IPS DF 6.9 (cell line): ENCODE measurements around the gene GTF2F2.

Experiments
- DNase-seq: peaks from one replicate; pipeline ENCODE4 v3.0.0-alpha.2; 2013; ENCODE audit warnings: low read depth, low spot score
- H3K27ac ChIP-seq: one replicate; pipeline ENCODE4 v1.5.1; 2013; ENCODE audit warnings: low read length, control low read depth
- H3K27me3 ChIP-seq: 2 replicates; pipeline ENCODE4 v1.6.1; 2013; ENCODE audit warnings: mild to moderate bottlenecking, low read length; ENCODE audit not compliant: control insufficient read depth, insufficient read depth
- H3K36me3 ChIP-seq: 2 replicates; pipeline ENCODE4 v1.6.1; 2013; ENCODE audit warnings: low read length; ENCODE audit not compliant: control insufficient read depth, insufficient read depth
- H3K4me1 ChIP-seq: 2 replicates; pipeline ENCODE4 v1.6.1; 2013; ENCODE audit warnings: low read length; ENCODE audit not compliant: control insufficient read depth, insufficient read depth
- H3K4me3 ChIP-seq: 2 replicates; pipeline ENCODE4 v1.5.1; 2013; ENCODE audit warnings: mild to moderate bottlenecking, low read length
- H3K9me3 ChIP-seq: 2 replicates; pipeline ENCODE4 v1.6.1; 2013; ENCODE audit warnings: low read length, inconsistent platforms; ENCODE audit not compliant: control insufficient read depth, insufficient read depth
- WGBS: extraction: QIAGEN DNeasy Blood & Tissue Kit; methylation state at CpG from one replicate; pipeline ENCODE4 v1.1.7; 2013; ENCODE audit warnings: mixed read lengths, missing lambda C conversion rate; ENCODE audit not compliant: insufficient read length, insufficient coverage; 5-methylcytosine and 5-hydroxymethylcytosine counted together

Gene GTF2F2

GRCh38 chr13:45122941-45123340 lies 2.6 kb downstream of the GTF2F2 start:
- Histone ChIP-seq H3K36me3 (no peaks in the 10 kb centered on the region), H3K4me3 (no peak overlapping the region), H3K27me3 (no peaks in the 10 kb centered on the region), H3K4me1 (peaks cover 2% of the 10 kb centered on the region; the same call in 1 of the 2 replicates), H3K27ac (no peak overlapping the region), H3K9me3 (no peaks in the 10 kb centered on the region)
- no CpG with 5 or more reads among the region's 6 CpGs for WGBS
- no peak for DNase-seq

GRCh38 chr13:45132369-45133064 lies 12.2 kb downstream of the GTF2F2 start:
- no peak overlapping the region for H3K27ac ChIP-seq
- WGBS, result 100% methylated on average over 1 of the region's 6 CpGs
- no peaks in the 10 kb centered on the region for H3K36me3 ChIP-seq
- H3K4me1 ChIP-seq, result no peaks in the 10 kb centered on the region
- no peak for DNase-seq
- no peaks in the 10 kb centered on the region for H3K9me3 ChIP-seq
- no peak overlapping the region for H3K4me3 ChIP-seq
- no peaks in the 10 kb centered on the region for H3K27me3 ChIP-seq

GRCh38 chr13:45133396-45134118 lies 13.2 kb downstream of the GTF2F2 start:
- no peak for DNase-seq
- no peaks in the 10 kb centered on the region for H3K4me1 ChIP-seq
- no peak overlapping the region for H3K27ac ChIP-seq
- H3K4me3 ChIP-seq, result no peak overlapping the region
- H3K9me3 ChIP-seq, result no peaks in the 10 kb centered on the region
- no peaks in the 10 kb centered on the region for H3K27me3 ChIP-seq
- H3K36me3 ChIP-seq, result no peaks in the 10 kb centered on the region
- no CpG with 5 or more reads among the region's 6 CpGs for WGBS

DNA sequence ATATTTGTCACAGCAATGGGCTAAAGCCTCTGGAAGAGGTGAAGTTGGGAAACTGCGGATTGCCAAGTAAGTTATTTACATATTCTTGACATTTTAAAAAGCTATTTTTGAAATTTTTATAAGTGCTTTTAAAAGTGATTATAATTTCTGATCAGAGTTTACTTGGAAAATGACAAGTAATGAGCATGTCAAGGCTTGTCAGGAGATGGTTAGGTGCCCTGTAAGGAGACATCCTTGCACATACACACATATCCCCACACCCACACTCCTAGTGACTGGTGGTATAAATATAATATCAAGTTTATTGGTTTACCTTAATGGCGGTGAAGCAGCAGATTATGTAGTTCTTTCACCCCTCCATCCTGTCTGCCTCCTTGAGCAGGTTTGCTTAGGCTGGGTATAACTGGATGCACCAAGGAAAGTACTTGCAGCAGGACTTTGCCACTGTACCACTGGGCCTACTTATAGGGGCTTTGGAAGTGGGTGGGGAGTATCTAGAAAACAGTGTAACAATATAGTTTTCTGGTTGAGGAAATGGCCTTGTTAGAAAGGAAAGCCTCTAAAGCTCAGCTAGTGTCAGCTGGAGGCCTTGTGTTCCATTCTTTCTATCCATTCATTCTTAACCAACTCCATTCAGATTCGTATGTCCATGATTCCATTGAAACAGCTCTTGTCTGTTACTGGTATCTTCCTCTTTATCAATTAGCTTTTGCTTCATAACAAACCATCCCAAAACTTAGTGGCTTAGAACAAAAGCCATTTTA lies 16.6 kb downstream of the GTF2F2 start:
- H3K4me1 ChIP-seq, result no peaks in the 10 kb centered on the region
- H3K9me3 ChIP-seq, result no peaks in the 10 kb centered on the region
- no peak overlapping the region for H3K27ac ChIP-seq
- H3K27me3 ChIP-seq, result no peaks in the 10 kb centered on the region
- no peaks in the 10 kb centered on the region for H3K36me3 ChIP-seq
- no peak for DNase-seq
- H3K4me3 ChIP-seq, result no peak overlapping the region
- WGBS, result no CpG with 5 or more reads among the region's 3 CpGs

GRCh38 chr13:45137526-45137925 lies 17.2 kb downstream of the GTF2F2 start:
- no peak for DNase-seq
- H3K27ac ChIP-seq, result no peak overlapping the region
- WGBS, result no CpG with 5 or more reads among the region's 2 CpGs

GRCh38 chr13:45138282-45138681 lies 18.0 kb downstream of the GTF2F2 start:
- Histone ChIP-seq H3K4me3 (no peak overlapping the region), H3K9me3 (no peaks in the 10 kb centered on the region), H3K27me3 (no peaks in the 10 kb centered on the region), H3K27ac (no peak overlapping the region), H3K36me3 (no peaks in the 10 kb centered on the region), H3K4me1 (no peaks in the 10 kb centered on the region)
- WGBS, result no CpG with 5 or more reads among the region's 7 CpGs
- no peak for DNase-seq

More at GRCh38 chr13:45137526-45137925, 17.2 kb downstream of the GTF2F2 start:
- Histone ChIP-seq H3K4me3 (no peak overlapping the region), H3K36me3 (no peaks in the 10 kb centered on the region), H3K9me3 (no peaks in the 10 kb centered on the region), H3K27me3 (no peaks in the 10 kb centered on the region), H3K4me1 (no peaks in the 10 kb centered on the region)

GRCh38 chr13:45141369-45141768 lies 21.1 kb downstream of the GTF2F2 start:
- Histone ChIP-seq H3K27me3 (no peaks in the 10 kb centered on the region), H3K36me3 (no peaks in the 10 kb centered on the region), H3K9me3 (no peaks in the 10 kb centered on the region), H3K4me1 (no peaks in the 10 kb centered on the region), H3K27ac (no peak overlapping the region), H3K4me3 (no peak overlapping the region)
- DNase-seq, result no peak
- no CpG with 5 or more reads among the region's 1 CpG for WGBS

DNA sequence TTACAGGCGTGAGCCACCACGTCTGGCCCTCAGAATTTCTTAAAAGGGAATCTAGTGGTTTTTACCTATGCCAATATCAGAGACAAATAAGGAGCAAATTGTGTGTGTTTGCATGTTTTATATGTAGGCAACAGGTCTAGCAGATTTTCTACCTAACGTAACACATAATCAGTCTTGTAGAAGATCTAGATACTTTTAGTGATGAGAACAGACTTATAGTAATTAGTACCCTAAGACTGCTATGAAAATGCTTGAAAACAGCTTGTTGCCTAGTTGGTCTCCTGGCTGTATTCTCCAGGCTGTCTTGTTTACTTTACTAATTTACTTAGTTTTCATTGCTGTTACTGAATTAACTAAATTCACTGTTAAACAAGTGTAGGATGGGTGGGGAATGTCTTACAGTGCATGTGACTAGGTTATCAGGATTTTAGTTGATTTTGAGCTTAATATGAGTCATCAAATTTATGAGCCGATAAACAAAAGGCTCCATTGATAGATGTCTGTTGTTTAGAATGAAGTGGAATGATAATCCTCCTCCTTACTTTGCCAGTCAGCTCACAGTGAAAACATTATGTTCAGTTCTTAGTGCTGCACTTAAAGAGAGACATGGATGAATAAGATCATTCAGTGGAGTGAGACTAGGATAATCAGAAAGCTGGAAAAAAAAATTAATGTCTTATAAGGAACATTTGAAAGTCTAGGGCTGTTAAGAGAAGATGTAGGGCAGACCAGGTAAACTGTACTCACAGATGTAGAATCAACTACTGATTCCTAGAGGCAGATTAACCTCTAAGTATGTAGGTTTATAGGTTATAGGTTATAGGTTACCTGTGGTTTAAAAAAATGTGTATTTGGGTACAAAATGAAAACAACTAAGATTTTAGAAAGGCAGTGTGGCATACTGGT lies 22.4 kb downstream of the GTF2F2 start:
- no peaks in the 10 kb centered on the region for H3K9me3 ChIP-seq
- no peaks in the 10 kb centered on the region for H3K27me3 ChIP-seq
- H3K4me1 ChIP-seq, result no peaks in the 10 kb centered on the region
- H3K27ac ChIP-seq, result no peak overlapping the region
- DNase-seq, result no peak
- no CpG with 5 or more reads among the region's 4 CpGs for WGBS
- H3K4me3 ChIP-seq, result no peak overlapping the region
- H3K36me3 ChIP-seq, result no peaks in the 10 kb centered on the region

- no peaks in the 10 kb centered on the region for H3K9me3 ChIP-seq
- DNase-seq, result no peak
- H3K36me3 ChIP-seq, result no peaks in the 10 kb centered on the region
- no peaks in the 10 kb centered on the region for H3K4me1 ChIP-seq
- no peak overlapping the region for H3K4me3 ChIP-seq
- no CpG with 5 or more reads among the region's 7 CpGs for WGBS
- no peaks in the 10 kb centered on the region for H3K27me3 ChIP-seq
- no peak overlapping the region for H3K27ac ChIP-seq
Measured at GRCh38 chr13:45143346-45143751, 23.0 kb downstream of the GTF2F2 start.

- WGBS, result no CpG with 5 or more reads among the region's 1 CpG
- H3K9me3 ChIP-seq, result no peaks in the 10 kb centered on the region
- H3K4me3 ChIP-seq, result no peak overlapping the region
- H3K36me3 ChIP-seq, result no peaks in the 10 kb centered on the region
- no peak for DNase-seq
- no peaks in the 10 kb centered on the region for H3K4me1 ChIP-seq
- H3K27me3 ChIP-seq, result no peaks in the 10 kb centered on the region
- no peak overlapping the region for H3K27ac ChIP-seq
Measured at GRCh38 chr13:45149964-45150363, 29.7 kb downstream of the GTF2F2 start.
